Uterus (tissue), 2 donors: ENCODE measurements around the gene PDYN.

Experiments used
- CTCF ChIP-seq, 4 experiments: fragments of 200-600 bp in 2 of 4; fragments of 450-650 bp in 2 of 4; sonication (generic) in 2 of 4; IDR thresholded peaks; one replicate each; pipeline ENCODE4 v1.5.1; 2016 to 2019; ENCODE audit warnings: antibody characterized with exemption in 4 of 4, mild to moderate bottlenecking in 2 of 4, moderate library complexity in 1 of 4
- POLR2A ChIP-seq, 2 donors: fragments of 450-650 bp; IDR thresholded peaks; one replicate each; pipeline ENCODE4 v1.6.1; 2016; ENCODE audit warnings: antibody characterized with exemption in 2 of 2, mild to moderate bottlenecking in 1 of 2, moderate library complexity in 1 of 2

GRCh38 chr20:1942061-1942460 is 51.8 kb downstream of the PDYN start:
- TF ChIP-seq CTCF (IDR thresholded peaks at IDR 0.05) (no peak), POLR2A (IDR thresholded peaks at IDR 0.05) (no peak)
